Retina (tissue), 1 donor: ENCODE results near the gene ARG2.
A peak's percentile ranks its signal among the peaks of the same experiment; 100 is the strongest.

Experiments
- DNase-seq: peaks from one replicate; pipeline ENCODE4 v3.0.0-alpha.2; 2016

Gene ARG2

GRCh38 chr14:67619446-67620216, at the start of gene ARG2:
TSS of gene ARG2 (plus strand) at chr14:67619920. CDS start at chr14:67619978, 58 bp downstream.
- peak; percentile 91 for DNase-seq

GRCh38 chr14:67570453-67570852, 49.3 kb upstream of the ARG2 start:
- DNase-seq = no peak

GRCh38 chr14:67571275-67571990, 48.3 kb upstream of the ARG2 start:
- peak; percentile 64 for DNase-seq

- DNase-seq = no peak
Observed at GRCh38 chr14:67571991-67572323, 47.8 kb upstream of the ARG2 start.

DNA sequence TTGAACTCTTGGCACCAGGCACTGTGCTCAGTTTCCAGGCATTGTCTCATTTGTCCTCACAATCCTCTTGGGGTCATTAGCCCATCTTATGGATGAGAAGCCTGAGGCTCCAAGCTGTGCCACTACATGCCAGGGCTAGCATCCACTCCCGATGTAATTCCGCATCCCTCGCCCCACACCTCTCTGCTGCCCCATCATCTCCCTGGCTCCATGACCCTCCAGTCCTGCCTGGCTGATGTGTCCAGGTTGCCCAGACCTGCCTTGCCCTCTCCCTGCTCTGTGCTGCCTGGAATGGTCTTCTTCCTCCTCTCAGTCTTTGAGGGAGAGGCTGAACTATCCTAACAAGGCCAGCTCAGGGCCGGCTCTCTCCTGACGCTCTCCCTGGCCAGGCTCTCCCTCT, 47.1 kb upstream of the ARG2 start:
- DNase-seq = no peak

DNA sequence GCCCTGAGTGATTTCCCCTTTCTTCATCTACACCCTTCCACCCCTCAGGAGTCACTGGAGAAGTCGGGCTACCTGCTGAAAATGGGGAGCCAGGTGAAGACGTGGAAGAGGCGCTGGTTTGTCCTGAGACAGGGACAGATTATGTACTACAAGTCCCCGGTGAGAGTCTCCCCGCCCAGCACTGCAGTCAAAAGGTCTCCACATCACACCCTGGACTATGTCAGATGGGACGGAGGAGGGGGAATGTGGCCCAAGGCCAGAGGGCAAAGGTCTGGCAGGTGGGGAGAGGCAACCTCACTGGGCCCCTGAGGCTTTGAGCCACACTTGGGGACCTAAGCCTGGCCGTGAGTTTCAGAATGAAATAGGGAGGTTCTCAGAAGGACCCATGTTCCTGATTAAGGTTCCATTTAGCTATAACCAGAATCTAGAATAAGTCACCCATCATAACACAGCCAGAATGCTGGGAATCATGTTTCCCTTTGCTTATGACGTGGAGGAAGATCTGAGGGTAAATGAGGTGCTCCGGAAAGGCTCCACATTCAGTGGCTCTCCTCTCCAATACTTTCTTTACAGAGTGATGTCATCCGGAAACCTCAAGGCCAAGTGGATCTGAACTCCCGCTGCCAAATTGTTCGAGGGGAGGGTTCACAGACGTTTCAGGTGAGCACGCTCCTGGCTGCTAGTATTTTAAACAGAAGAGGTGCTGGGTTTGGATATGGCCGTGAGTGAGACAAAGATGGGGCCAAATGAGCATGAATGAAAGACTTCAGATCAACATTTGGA, 46.3 kb upstream of the ARG2 start:
- no peak for DNase-seq

DNA sequence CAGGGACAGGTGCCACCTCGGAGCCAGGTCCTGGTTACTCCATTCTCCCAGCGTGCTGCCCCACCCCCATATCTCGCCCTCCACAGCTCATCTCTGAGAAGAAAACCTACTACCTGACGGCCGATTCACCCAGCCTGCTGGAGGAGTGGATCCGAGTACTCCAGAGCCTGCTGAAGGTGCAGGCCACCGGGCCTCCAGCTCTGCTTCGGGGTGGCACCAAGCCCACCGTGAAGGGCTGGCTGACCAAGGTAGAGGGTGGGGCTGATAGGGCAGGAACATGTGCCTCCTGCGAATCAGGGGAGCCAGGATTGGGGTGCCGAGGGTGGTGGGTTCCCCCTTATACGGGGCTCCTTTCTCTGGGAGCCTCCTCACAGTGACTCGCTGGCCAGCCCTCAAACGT, 45.6 kb upstream of the ARG2 start:
- DNase-seq = no peak

GRCh38 chr14:67574806-67575205, 44.9 kb upstream of the ARG2 start:
- no peak for DNase-seq

DNA sequence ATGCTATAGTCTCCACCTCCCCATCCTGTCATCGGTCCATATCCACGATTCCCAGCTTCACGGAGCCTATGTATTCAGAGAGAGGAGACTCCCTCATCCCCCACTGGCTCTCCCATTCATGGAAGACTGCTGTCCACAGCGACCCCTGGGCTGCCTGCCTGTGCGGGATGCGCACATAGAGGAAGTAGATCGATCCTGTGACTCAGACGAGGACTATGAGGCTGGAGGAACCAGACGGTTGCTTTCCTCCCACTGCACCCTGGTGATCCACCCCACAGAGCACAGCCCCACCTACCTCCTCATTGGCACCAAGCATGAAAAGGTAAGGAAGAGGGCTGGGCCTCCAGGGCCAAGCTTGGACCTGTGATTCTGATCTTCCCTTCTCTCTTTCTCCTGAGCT, 44.0 kb upstream of the ARG2 start:
- DNase-seq = no peak

- DNase-seq = no peak
Observed at GRCh38 chr14:67576216-67576955, 43.3 kb upstream of the ARG2 start.

DNA sequence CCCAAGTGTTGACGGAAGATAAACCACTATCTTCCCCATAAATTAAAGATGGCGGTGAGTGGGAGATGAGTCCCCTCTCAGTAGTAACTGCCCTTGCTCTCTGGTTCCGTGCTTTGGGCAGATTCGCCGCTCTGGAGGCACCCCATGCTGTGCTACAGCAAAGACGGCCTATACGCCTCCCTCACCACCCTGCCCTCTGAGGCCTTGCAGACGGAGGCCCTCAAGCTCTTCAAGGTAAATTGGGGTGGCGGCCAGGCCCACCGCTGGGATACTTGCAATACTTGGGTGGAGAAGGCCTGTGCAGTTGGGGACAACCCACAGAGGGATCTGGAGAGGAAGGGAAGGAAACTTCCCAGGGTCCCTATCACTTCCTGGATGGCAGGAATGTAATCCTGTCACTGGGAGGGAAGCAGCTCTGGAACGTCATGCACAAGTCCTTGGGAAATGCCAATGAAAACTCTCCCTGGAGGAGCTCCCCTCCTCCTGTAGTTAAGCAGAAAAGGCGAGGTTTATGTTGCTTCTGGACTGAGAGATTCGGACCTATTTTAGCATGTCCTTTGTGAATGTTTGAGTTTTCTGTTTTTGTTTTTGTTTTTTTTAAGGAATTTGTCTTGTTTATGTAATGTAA, 42.4 kb upstream of the ARG2 start:
- no peak for DNase-seq

GRCh38 chr14:67577909-67578749, 41.6 kb upstream of the ARG2 start:
- no peak for DNase-seq

DNA sequence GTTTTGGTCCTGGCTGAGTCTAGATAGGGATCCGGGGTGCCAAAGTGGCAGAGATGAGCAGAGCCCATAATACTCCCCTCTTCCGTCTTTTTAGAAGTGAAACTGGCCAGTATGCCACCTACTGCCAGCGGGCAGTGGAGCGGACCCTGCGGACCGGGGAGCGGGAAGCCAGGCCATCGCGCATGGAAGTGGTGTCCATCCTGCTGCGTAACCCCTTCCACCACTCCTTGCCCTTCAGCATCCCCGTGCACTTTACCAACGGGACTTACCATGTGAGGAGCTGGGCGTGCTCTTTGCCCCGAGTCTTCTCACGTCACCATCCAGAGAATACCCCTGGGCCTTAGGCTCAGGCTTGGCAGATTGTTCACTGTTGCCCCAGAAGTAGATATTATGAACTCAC, 40.7 kb upstream of the ARG2 start:
- DNase-seq = no peak

- no peak for DNase-seq
Observed at GRCh38 chr14:67579636-67580035, 40.1 kb upstream of the ARG2 start.

- DNase-seq = no peak
Observed at GRCh38 chr14:67580336-67581171, 39.2 kb upstream of the ARG2 start.

GRCh38 chr14:67581643-67582042, 38.1 kb upstream of the ARG2 start:
- no peak for DNase-seq

- DNase-seq = no peak
Observed at GRCh38 chr14:67582061-67582460, 37.7 kb upstream of the ARG2 start.

DNA sequence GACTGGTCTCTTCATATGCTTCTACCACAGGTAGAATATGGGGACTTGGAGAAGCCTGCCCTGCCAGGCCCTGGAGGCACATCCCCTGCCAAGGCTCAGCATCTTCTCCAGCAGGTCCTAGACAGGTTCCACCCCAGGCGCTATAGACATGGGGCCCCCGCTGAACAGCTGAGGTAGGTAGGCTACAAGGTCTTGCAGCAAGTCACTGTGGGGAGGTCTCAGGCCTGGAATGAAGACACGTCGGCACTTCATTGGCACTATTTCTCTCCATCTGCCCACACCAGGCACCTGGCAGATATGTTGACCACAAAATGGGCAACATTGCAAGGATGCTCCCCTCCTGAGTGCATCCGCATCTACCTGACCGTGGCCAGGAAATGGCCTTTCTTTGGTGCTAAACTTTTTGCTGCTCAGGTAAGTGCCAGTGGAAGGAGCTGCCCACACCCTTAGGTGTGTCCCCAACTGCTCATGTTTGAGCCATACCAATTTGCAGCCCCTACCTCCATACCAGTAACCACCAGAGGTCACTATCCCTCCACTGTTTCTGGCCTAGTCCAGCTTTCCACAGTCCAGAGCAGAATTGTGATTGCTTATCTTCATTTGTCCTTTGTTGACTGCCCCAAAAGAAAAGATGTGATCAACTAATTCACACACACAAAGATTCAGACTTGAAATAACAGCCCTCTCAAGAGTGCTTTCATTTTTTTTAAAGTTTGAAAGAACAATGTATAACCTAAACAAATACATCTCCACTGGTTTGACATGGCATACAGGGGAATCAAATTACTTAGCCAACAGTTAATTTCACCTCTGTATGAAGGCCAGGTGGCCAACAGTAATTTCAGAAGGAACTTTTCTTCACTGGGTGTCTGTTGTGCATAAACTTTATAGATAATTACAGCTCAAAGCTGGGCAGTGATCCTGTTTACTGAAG, 35.7 kb upstream of the ARG2 start:
- DNase-seq = peak; percentile 39

- DNase-seq = no peak
Observed at GRCh38 chr14:67584978-67585377, 34.7 kb upstream of the ARG2 start.

- DNase-seq = no peak
Observed at GRCh38 chr14:67586369-67586768, 33.4 kb upstream of the ARG2 start.
